Thoracic aorta (tissue), 2 donors: Measurements from ENCODE around the gene CSF2RB. TPM values are rescaled to one million over a fixed set of nuclear protein-coding genes. Genes with fewer than 3 reads are reported as not detected.

Experiments used
- ATAC-seq: fragments of 150-250 bp; one replicate; pipeline ENCODE4 v1.8.0; 2017; ENCODE audit warnings: low read depth; ENCODE audit not compliant: insufficient number of reproducible peaks, low FRiP score
- DNase-seq: peaks from one replicate; pipeline ENCODE4 v3.0.0-alpha.2; 2020; ENCODE audit warnings: low spot score
- H3K27ac ChIP-seq, 2 donors: fragments of 200-600 bp; sonication (generic); 1 replicate in 1 of 2; 2 replicates in 1 of 2; pipeline ENCODE4 v1.5.1; 2016; ENCODE audit warnings: mild to moderate bottlenecking in 2 of 2, moderate library complexity in 2 of 2
- H3K27me3 ChIP-seq: fragments of 200-600 bp; sonication (generic); replicated peaks from 2 replicates; pipeline ENCODE4 v1.6.0; 2016; ENCODE audit warnings: mild to moderate bottlenecking; ENCODE audit not compliant: insufficient read depth
- H3K36me3 ChIP-seq: fragments of 200-600 bp; sonication (generic); one replicate; pipeline ENCODE4 v1.5.1; 2016
- H3K4me1 ChIP-seq, 2 donors: fragments of 200-600 bp; sonication (generic); 1 replicate in 1 of 2; 2 replicates in 1 of 2; pipeline versions ENCODE4 v1.5.1 to v1.6.0; 2016; ENCODE audit warnings: low read depth in 2 of 2, mild to moderate bottlenecking in 1 of 2; ENCODE audit not compliant: control insufficient read depth in 1 of 2
- H3K4me3 ChIP-seq: fragments of 200-600 bp; sonication (generic); 2 replicates; pipeline ENCODE4 v1.5.1; 2016; ENCODE audit warnings: mild to moderate bottlenecking
- H3K9me3 ChIP-seq: fragments of 200-600 bp; sonication (generic); 2 replicates; pipeline ENCODE4 v1.5.1; 2016
- CTCF ChIP-seq: fragments of 200-600 bp; sonication (generic); IDR thresholded peaks from one replicate; pipeline ENCODE4 v1.5.1; 2019; ENCODE audit warnings: antibody characterized with exemption
- total RNA-seq, 2 donors: library from RNA; depleted of rRNA; stranded (reverse); fragments of >200 nt; gene quantifications; one replicate each; pipeline versions ENCODE4 v1.1.0 to v1.2.3, GENCODE V29; 2016

CSF2RB gene
- total RNA-seq, 2 donors from 2014 or later = 13.0 to 21.4 TPM

- Histone ChIP-seq H3K27me3 (no peaks in the 10 kb centered on the region), H3K36me3 (no peaks in the 10 kb centered on the region), H3K4me1 (no peaks in the 10 kb centered on the region), H3K9me3 (no peaks in the 10 kb centered on the region), H3K4me3 (no peak overlapping the region), H3K27ac (no peak overlapping the region)
- ATAC-seq = no peak
- DNase-seq = no peak
- TF ChIP-seq CTCF = no peak
Observed at GRCh38 chr22:36946421-36947158, 33.2 kb downstream of the CSF2RB start.

GRCh38 chr22:36948273-36949225 is 35.1 kb downstream of the CSF2RB start:
- Histone ChIP-seq H3K4me1 (no peaks in the 10 kb centered on the region), H3K9me3 (no peaks in the 10 kb centered on the region), H3K27ac (no peak overlapping the region), H3K27me3 (no peaks in the 10 kb centered on the region), H3K36me3 (no peaks in the 10 kb centered on the region), H3K4me3 (no peak overlapping the region)
- DNase-seq = no peak
- no peak for ATAC-seq
- no peak for TF ChIP-seq CTCF

- no peaks in the 10 kb centered on the region for H3K27me3 ChIP-seq
- no peaks in the 10 kb centered on the region for H3K4me1 ChIP-seq
- ATAC-seq (no peak), DNase-seq (no peak)
- no peaks in the 10 kb centered on the region for H3K36me3 ChIP-seq
- H3K4me3 ChIP-seq = no peak overlapping the region
- no peak for TF ChIP-seq CTCF
- no peaks in the 10 kb centered on the region for H3K9me3 ChIP-seq
- H3K27ac ChIP-seq = no peak overlapping the region
Observed at GRCh38 chr22:36950797-36951590, 37.6 kb downstream of the CSF2RB start.

GRCh38 chr22:36951746-36952145 is 38.3 kb downstream of the CSF2RB start:
- H3K4me3 ChIP-seq = no peak overlapping the region
- no peak overlapping the region for H3K27ac ChIP-seq
- no peak for ATAC-seq
- DNase-seq = no peak
- no peaks in the 10 kb centered on the region for H3K27me3 ChIP-seq
- no peaks in the 10 kb centered on the region for H3K4me1 ChIP-seq
- H3K9me3 ChIP-seq = no peaks in the 10 kb centered on the region
- TF ChIP-seq CTCF = no peak
- no peaks in the 10 kb centered on the region for H3K36me3 ChIP-seq
